Measurements from ENCODE around the gene CRTAP.
"Not testable (repeated sequence)": the region's sequence is repeated elsewhere in the genome, so short reads cannot be mapped to it uniquely, and the experiment has no call there.

DNA sequence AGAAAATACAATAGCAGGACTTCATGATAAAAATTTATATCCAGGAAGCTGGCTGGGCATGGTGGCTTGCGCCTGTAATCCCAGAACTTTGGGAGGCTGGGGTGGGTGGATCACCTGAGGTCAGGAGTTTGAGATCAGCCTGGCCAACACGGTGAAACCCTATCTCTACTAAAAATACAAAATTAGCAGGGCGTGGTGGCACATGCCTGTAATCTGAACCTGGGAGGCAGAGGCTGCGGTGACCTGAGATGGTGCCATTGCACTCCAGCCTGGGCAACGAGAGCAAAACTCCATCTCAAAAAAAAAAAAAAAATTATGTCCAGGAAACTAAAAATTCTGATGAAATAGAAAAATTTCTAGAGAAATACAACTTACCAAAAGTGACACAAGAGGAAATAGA is 48.8 kb downstream of the CRTAP start:
- TF ChIP-seq, protein P1, sequence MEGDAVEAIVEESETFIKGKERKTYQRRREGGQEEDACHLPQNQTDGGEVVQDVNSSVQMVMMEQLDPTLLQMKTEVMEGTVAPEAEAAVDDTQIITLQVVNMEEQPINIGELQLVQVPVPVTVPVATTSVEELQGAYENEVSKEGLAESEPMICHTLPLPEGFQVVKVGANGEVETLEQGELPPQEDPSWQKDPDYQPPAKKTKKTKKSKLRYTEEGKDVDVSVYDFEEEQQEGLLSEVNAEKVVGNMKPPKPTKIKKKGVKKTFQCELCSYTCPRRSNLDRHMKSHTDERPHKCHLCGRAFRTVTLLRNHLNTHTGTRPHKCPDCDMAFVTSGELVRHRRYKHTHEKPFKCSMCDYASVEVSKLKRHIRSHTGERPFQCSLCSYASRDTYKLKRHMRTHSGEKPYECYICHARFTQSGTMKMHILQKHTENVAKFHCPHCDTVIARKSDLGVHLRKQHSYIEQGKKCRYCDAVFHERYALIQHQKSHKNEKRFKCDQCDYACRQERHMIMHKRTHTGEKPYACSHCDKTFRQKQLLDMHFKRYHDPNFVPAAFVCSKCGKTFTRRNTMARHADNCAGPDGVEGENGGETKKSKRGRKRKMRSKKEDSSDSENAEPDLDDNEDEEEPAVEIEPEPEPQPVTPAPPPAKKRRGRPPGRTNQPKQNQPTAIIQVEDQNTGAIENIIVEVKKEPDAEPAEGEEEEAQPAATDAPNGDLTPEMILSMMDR (IDR thresholded peaks at IDR 0.05 in 8 of 11, conservative IDR thresholded peaks at IDR 0.05 in 3 of 11): not testable (repeated sequence)
- TF ChIP-seq POLR2A (IDR thresholded peaks at IDR 0.05): not testable (repeated sequence)
